Heart left ventricle (tissue), 13 donors: Measurements from ENCODE around the gene MEIOB.

ENCODE experiments used
- POLR2A ChIP-seq, 2 donors: fragments of 450-650 bp; IDR thresholded peaks; one replicate each; pipeline ENCODE4 v1.6.1; 2017; ENCODE audit warnings: antibody characterized with exemption in 2 of 2, mild to moderate bottlenecking in 2 of 2, moderate library complexity in 2 of 2
- TF ChIP-seq, protein P1 (sequence below), 12 donors: fragments of 200-600 bp; sonication (generic) in 4 of 12; IDR thresholded peaks; one replicate each; pipeline versions ENCODE4 v1.5.0 to v1.8.0; 2018 to 2022; ENCODE audit warnings: antibody characterized with exemption in 12 of 12, mild to moderate bottlenecking in 5 of 12
- donor health status: ischemic (EF 13 %, LVEDD 7.1; RV severe dilation, severe dysfunction).
- donor health status: DM: no; HTN: yes; CAD: no.
- donor health status: DM: no; HTN: no; CAD: no.
- donor health status: ischemic (EF 25% LVEDD 6.9; RV normal size, moderate dysfunction).
- donor health status: ischemic (EF 25% LVEDD 5.7; RV mildly dilated, moderate dysfunction).
- donor health status: ischemic (EF 35%, LVEDD 5.7; RV mildly dilated, moderate dysfunction).
- donor health status: nonischemic (EF 11% LVEDD 7.7; RV severe dilation, severe dysfunction).
- donor health status: DM: yes; HTN: yes; CAD: no.
- donor health status: PGD.
- donor health status: ischemic (EF 29% LVEDD 5.4; RV normal size, mild dysfunction).
- donor health status: nonischemic (EF 23%, LVEDD 6.1; RV moderate dilation, normal function).

DNA sequence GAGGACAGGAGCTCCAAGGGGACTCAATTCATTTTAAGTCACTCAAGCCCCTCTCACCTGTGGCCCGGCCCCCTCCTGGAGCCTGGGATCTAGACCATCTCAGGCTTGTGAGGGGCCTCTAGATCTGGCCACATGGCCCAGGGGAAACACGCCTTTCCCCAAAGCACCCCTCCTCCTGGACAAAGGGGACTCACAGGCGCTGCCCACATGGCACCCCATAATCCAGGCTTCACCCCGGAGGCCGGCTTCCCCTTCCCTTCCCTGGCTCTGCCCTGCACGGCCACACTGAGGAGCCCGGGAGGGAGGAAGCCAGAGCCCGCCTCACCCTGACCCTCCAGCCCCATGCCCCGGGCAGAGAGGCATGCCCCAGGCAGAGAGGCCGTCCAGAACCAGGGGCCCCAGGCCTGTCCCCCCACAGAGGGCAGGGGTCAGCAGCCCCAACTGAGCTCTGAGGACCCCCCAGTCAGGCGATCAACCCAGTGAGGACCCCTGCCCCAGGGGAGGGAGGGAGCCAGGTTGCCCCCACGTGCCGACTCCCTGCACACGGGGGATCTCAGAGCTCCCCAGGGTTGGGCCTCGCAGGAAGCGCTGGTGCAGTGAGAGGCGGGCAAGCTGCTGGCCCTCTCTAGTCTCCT lies 35.4 kb upstream of the MEIOB start:
- no peak for TF ChIP-seq POLR2A (IDR thresholded peaks at IDR 0.05)
- TF ChIP-seq, protein P1, sequence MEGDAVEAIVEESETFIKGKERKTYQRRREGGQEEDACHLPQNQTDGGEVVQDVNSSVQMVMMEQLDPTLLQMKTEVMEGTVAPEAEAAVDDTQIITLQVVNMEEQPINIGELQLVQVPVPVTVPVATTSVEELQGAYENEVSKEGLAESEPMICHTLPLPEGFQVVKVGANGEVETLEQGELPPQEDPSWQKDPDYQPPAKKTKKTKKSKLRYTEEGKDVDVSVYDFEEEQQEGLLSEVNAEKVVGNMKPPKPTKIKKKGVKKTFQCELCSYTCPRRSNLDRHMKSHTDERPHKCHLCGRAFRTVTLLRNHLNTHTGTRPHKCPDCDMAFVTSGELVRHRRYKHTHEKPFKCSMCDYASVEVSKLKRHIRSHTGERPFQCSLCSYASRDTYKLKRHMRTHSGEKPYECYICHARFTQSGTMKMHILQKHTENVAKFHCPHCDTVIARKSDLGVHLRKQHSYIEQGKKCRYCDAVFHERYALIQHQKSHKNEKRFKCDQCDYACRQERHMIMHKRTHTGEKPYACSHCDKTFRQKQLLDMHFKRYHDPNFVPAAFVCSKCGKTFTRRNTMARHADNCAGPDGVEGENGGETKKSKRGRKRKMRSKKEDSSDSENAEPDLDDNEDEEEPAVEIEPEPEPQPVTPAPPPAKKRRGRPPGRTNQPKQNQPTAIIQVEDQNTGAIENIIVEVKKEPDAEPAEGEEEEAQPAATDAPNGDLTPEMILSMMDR (IDR thresholded peaks at IDR 0.05): no peak
